Esophagus squamous epithelium (tissue), 4 donors: ENCODE data around the gene YIF1A.

Source experiments
- POLR2A ChIP-seq, 4 donors: fragments of 450-650 bp; IDR thresholded peaks; one replicate each; pipeline ENCODE4 v1.6.1; 2017; ENCODE audit warnings: antibody characterized with exemption in 4 of 4, mild to moderate bottlenecking in 4 of 4, moderate library complexity in 3 of 4
- TF ChIP-seq, protein P1 (sequence below), 6 experiments: fragments of 450-650 bp in 4 of 6; fragments of 200-600 bp in 2 of 6; sonication (generic) in 2 of 6; IDR thresholded peaks; one replicate each; pipeline ENCODE4 v1.5.1; 2016 to 2019; ENCODE audit warnings: antibody characterized with exemption in 6 of 6, mild to moderate bottlenecking in 4 of 6, moderate library complexity in 4 of 6

DNA sequence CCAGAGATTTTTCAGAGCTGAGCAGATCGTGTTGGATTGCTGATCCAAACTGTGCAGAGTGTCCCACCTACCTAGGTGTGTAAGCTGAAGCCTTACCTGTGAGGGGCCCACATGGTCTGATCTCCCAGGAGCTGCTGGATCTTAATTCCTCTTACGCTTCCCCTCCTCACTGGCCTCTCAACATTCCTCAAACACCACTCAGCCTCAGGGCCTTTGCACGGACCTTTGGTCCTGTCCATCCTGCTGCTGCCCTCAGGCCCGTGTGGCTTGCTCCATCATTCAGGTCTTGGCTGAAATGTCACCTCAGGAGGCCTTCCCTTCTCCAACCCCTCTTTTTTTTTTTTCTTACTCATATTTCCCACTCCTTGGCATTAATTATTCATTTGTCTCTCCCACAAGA is 41.6 kb downstream of the YIF1A start:
- TF ChIP-seq, protein P1, sequence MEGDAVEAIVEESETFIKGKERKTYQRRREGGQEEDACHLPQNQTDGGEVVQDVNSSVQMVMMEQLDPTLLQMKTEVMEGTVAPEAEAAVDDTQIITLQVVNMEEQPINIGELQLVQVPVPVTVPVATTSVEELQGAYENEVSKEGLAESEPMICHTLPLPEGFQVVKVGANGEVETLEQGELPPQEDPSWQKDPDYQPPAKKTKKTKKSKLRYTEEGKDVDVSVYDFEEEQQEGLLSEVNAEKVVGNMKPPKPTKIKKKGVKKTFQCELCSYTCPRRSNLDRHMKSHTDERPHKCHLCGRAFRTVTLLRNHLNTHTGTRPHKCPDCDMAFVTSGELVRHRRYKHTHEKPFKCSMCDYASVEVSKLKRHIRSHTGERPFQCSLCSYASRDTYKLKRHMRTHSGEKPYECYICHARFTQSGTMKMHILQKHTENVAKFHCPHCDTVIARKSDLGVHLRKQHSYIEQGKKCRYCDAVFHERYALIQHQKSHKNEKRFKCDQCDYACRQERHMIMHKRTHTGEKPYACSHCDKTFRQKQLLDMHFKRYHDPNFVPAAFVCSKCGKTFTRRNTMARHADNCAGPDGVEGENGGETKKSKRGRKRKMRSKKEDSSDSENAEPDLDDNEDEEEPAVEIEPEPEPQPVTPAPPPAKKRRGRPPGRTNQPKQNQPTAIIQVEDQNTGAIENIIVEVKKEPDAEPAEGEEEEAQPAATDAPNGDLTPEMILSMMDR (IDR thresholded peaks at IDR 0.05) = no peak
- no peak for TF ChIP-seq POLR2A (IDR thresholded peaks at IDR 0.05)
